Upper lobe of left lung (tissue), 6 donors: Measurements from ENCODE around the gene HERC2. TPM values are rescaled to one million over a fixed set of nuclear protein-coding genes. Genes with fewer than 3 reads are reported as not detected.
A peak's percentile ranks its signal among the peaks of the same experiment; 100 is the strongest.
"Not testable (repeated sequence)": the region's sequence is repeated elsewhere in the genome, so short reads cannot be mapped to it uniquely, and the experiment has no call there.

Experiments used
- ATAC-seq, 2 donors: fragments of 200-7000 bp; cut with Tn5 transposase; one replicate each; pipeline ENCODE4 v1.9.1; 2022; ENCODE audit warnings: mild to moderate bottlenecking in 2 of 2, moderate library complexity in 2 of 2; ENCODE audit not compliant: low FRiP score in 2 of 2
- DNase-seq, 2 donors: peaks; one replicate each; pipeline ENCODE4 v3.0.0-alpha.2; 2019 to 2020
- H3K27ac ChIP-seq, 4 donors: fragments of 200-600 bp; sonication (generic); one replicate each; pipeline ENCODE4 v1.5.1; 2016 to 2019
- H3K27me3 ChIP-seq, 4 donors: fragments of 200-600 bp; sonication (generic); one replicate each; pipeline ENCODE4 v1.5.1; 2017 to 2019
- H3K36me3 ChIP-seq, 4 donors: fragments of 200-600 bp; sonication (generic); one replicate each; pipeline ENCODE4 v1.5.1; 2016 to 2019
- H3K4me1 ChIP-seq, 4 donors: fragments of 200-600 bp; sonication (generic); one replicate each; pipeline ENCODE4 v1.5.1; 2018 to 2019
- H3K4me3 ChIP-seq, 4 donors: fragments of 200-600 bp; sonication (generic); one replicate each; pipeline ENCODE4 v1.5.1; 2017 to 2019; ENCODE audit warnings: mild to moderate bottlenecking in 2 of 4, moderate library complexity in 1 of 4
- H3K9me3 ChIP-seq, 4 donors: fragments of 200-600 bp; sonication (generic); one replicate each; pipeline ENCODE4 v1.5.1; 2018 to 2019
- CTCF ChIP-seq, 6 experiments: fragments of 450-650 bp in 4 of 6; fragments of 200-600 bp in 2 of 6; sonication (generic) in 2 of 6; IDR thresholded peaks; one replicate each; pipeline ENCODE4 v1.5.1; 2016 to 2019; ENCODE audit warnings: antibody characterized with exemption in 6 of 6
- EP300 ChIP-seq, 4 donors: sonication (generic); formaldehyde crosslinking; IDR thresholded peaks; one replicate each; pipeline ENCODE4 v1.5.1; 2017; ENCODE audit warnings: antibody characterized with exemption in 4 of 4, control low read depth in 2 of 4
- POLR2A ChIP-seq, 4 donors: fragments of 450-650 bp; IDR thresholded peaks; one replicate each; pipeline ENCODE4 v1.5.1; 2016 to 2017; ENCODE audit warnings: antibody characterized with exemption in 4 of 4, mild to moderate bottlenecking in 2 of 4
- POLR2AphosphoS5 ChIP-seq, 2 donors: sonication (generic); formaldehyde crosslinking; IDR thresholded peaks; one replicate each; pipeline ENCODE4 v1.5.1; 2017; ENCODE audit warnings: antibody characterized with exemption in 2 of 2
- WGBS, 2 donors: methylation state at CpG; one replicate each; pipeline ENCODE4 v1.1.5; 2017 to 2018; 5-methylcytosine and 5-hydroxymethylcytosine counted together
- total RNA-seq, 6 donors: library from RNA; depleted of rRNA in 4 of 6; stranded (reverse); fragments of >200 nt in 4 of 6; gene quantifications; one replicate each; pipeline versions ENCODE4 v1.1.0 to v1.2.1, GENCODE V29; 2016 to 2021
- donor health status: DM: no; HTN: no; CAD: no; lungs with moderate emphysema.
- donor health status: DM: no; HTN: yes; CAD: no; lungs with severe emphysema.

The HERC2 gene
- total RNA-seq, 6 donors from 2014 or later, result 48.6 to 113 (median 53.4) TPM

GRCh38 chr15:28228096-28228495 lies 93.9 kb downstream of the HERC2 start:
- peaks cover 0 to 49% (median 16%) of the 10 kb centered on the region in 4 donors for H3K36me3 ChIP-seq
- no peak for ATAC-seq
- WGBS, 2 donors, result 97% methylated on average over 18 of the region's 18 CpGs
- no peak overlapping the region for H3K4me3 ChIP-seq
- no peaks in the 10 kb centered on the region for H3K4me1 ChIP-seq
- no peaks in the 10 kb centered on the region for H3K9me3 ChIP-seq
- H3K27me3 ChIP-seq, result no peaks in the 10 kb centered on the region
- no peak overlapping the region for H3K27ac ChIP-seq
- peak in 1 of 2 donors; percentile 51 for DNase-seq
- TF ChIP-seq EP300 (IDR thresholded peaks at IDR 0.05), result no peak
- no peak for TF ChIP-seq POLR2AphosphoS5 (IDR thresholded peaks at IDR 0.05)
- TF ChIP-seq POLR2A (IDR thresholded peaks at IDR 0.05), result no peak
- TF ChIP-seq CTCF (IDR thresholded peaks at IDR 0.05), result no peak

GRCh38 chr15:28227303-28227702 lies 94.7 kb downstream of the HERC2 start:
- not testable (repeated sequence) for H3K27ac ChIP-seq, H3K4me1 ChIP-seq, H3K4me3 ChIP-seq, H3K9me3 ChIP-seq, H3K27me3 ChIP-seq, ATAC-seq, DNase-seq
- H3K36me3 ChIP-seq, result peaks cover 0 to 46% (median 17%) of the 10 kb centered on the region in 4 donors
- WGBS, 2 donors, result 50 to 67% methylated on average over 1 of the region's 1 CpG
- peak in 2 of 6 experiments; percentile 5 to 6 for TF ChIP-seq CTCF (IDR thresholded peaks at IDR 0.05)

GRCh38 chr15:28222612-28223011 lies 99.4 kb downstream of the HERC2 start:
- DNase-seq, H3K9me3 ChIP-seq, H3K27ac ChIP-seq, H3K4me3 ChIP-seq, H3K4me1 ChIP-seq, H3K27me3 ChIP-seq, ATAC-seq: not testable (repeated sequence)
- 76 to 88% methylated on average over 7 of the region's 7 CpGs for WGBS, 2 donors
- H3K36me3 ChIP-seq, result peaks cover 13 to 61% (median 29%) of the 10 kb centered on the region in 4 donors

- H3K4me1 ChIP-seq, H3K27ac ChIP-seq, H3K9me3 ChIP-seq, H3K4me3 ChIP-seq, H3K27me3 ChIP-seq, DNase-seq, ATAC-seq: not testable (repeated sequence)
- H3K36me3 ChIP-seq, result peaks cover 13 to 59% (median 27%) of the 10 kb centered on the region in 4 donors
- WGBS, 2 donors, result 93 to 97% methylated on average over 4 of the region's 4 CpGs
These were observed 100.3 kb downstream of the HERC2 start for GRCh38 chr15:28221696-28222095.

- ATAC-seq, result peak; percentile 23 to 59
- no peaks in the 10 kb centered on the region for H3K27me3 ChIP-seq
- TF ChIP-seq POLR2A (IDR thresholded peaks at IDR 0.05) (no peak), POLR2AphosphoS5 (IDR thresholded peaks at IDR 0.05) (no peak), CTCF (IDR thresholded peaks at IDR 0.05) (no peak), EP300 (IDR thresholded peaks at IDR 0.05) (no peak)
- H3K27ac ChIP-seq, result no peak overlapping the region
- DNase-seq, result peak in 1 of 2 donors; percentile 46
- H3K9me3 ChIP-seq, result no peaks in the 10 kb centered on the region
- H3K4me3 ChIP-seq, result no peak overlapping the region
- peaks cover 18 to 62% (median 36%) of the 10 kb centered on the region in 4 donors for H3K36me3 ChIP-seq
- no peaks in the 10 kb centered on the region for H3K4me1 ChIP-seq
- 88 to 95% methylated on average over 3 to 10 of the region's 10 CpGs for WGBS, 2 donors
These were observed 102.9 kb downstream of the HERC2 start for GRCh38 chr15:28219116-28219515.

GRCh38 chr15:28216946-28217546 lies 104.9 kb downstream of the HERC2 start:
- H3K4me1 ChIP-seq, H3K27me3 ChIP-seq, H3K9me3 ChIP-seq, ATAC-seq, DNase-seq, H3K27ac ChIP-seq, H3K4me3 ChIP-seq: not testable (repeated sequence)
- peaks cover 18 to 68% (median 40%) of the 10 kb centered on the region in 4 donors for H3K36me3 ChIP-seq
- 95 to 100% methylated on average over 14 of the region's 14 CpGs for WGBS, 2 donors

GRCh38 chr15:28215521-28215920 lies 106.5 kb downstream of the HERC2 start:
- not testable (repeated sequence) for ATAC-seq, H3K9me3 ChIP-seq, H3K4me3 ChIP-seq, H3K4me1 ChIP-seq, H3K27ac ChIP-seq, H3K27me3 ChIP-seq
- H3K36me3 ChIP-seq, result peaks cover 18 to 72% (median 44%) of the 10 kb centered on the region in 4 donors
- peak in 1 of 2 donors; percentile 70 for DNase-seq
- 94 to 97% methylated on average over 13 of the region's 14 CpGs for WGBS, 2 donors

GRCh38 chr15:28214006-28214790 lies 107.8 kb downstream of the HERC2 start:
- H3K36me3 ChIP-seq, result peaks cover 9 to 64% (median 37%) of the 10 kb centered on the region in 4 donors
- H3K27me3 ChIP-seq, H3K4me3 ChIP-seq, H3K4me1 ChIP-seq, ATAC-seq, H3K9me3 ChIP-seq, H3K27ac ChIP-seq: not testable (repeated sequence)
- peak in 1 of 2 donors; percentile 72 for DNase-seq
- 92 to 98% methylated on average over 35 to 38 of the region's 39 CpGs for WGBS, 2 donors

GRCh38 chr15:28213393-28213792 lies 108.6 kb downstream of the HERC2 start:
- WGBS, 2 donors, result 93 to 96% methylated on average over 4 of the region's 8 CpGs
- not testable (repeated sequence) for ATAC-seq, H3K9me3 ChIP-seq, H3K27me3 ChIP-seq, H3K4me1 ChIP-seq, DNase-seq, H3K27ac ChIP-seq, H3K4me3 ChIP-seq
- peaks cover 7 to 56% (median 30%) of the 10 kb centered on the region in 4 donors for H3K36me3 ChIP-seq
